ENCODE measurements around the gene HEBP1.
A peak's percentile ranks its signal among the peaks of the same experiment; 100 is the strongest.

Gene HEBP1

DNA sequence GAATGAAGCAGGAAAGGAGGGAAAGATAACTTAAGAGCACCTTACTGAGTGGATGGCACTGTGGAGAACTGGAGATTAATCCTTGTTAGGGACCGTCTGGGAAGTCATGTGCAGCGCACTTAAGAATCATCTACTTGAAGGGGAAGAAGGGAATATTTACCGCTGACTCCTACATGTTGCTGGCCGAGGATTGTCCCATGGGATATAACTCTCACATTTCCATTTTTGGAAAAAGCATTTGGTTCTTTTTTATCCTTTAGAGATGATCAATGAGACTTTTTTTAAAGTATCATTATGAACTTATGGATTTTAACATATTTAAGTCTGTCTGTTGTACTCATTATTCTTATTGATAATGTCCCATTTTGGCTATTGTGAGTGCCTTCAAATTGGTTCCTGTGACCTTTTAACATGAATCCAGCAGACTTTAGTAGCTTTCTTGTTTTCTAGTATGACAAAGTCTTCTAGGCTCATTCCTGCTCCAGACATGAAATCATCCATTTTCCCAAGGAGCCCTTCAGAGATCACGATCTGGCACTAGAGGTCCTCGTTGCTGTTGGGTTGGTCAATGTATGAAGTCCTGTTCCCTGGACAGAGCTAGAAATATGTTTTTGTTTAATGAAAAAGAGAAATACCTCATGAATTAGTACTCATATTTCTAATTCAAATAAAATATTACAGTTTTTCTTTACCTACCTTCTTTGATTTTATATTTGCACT is 23.9 kb upstream of the HEBP1 start:
- DNase-seq (ENCODE audit: low spot score): peak; percentile 46

DNA sequence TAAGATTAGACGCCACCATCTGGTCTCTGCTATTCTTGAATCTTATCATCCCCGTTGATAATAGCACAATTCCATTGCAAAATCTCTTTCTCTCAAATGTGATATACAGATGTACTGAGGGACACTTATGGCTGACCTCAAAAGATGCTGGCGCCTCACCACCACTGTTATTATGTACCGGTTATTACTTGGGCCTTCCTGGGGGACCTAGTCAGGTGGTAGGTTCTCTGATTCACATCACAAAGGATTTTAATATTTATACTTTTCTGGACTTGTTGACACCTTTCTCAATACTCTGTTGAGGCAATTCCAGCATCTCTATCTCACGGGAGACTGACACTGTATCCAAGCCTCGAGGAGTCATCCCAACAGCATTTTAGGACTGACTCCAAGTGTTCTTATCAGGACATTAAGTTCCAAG is 22.8 kb upstream of the HEBP1 start:
- no peak for DNase-seq (ENCODE audit: low spot score)

DNA sequence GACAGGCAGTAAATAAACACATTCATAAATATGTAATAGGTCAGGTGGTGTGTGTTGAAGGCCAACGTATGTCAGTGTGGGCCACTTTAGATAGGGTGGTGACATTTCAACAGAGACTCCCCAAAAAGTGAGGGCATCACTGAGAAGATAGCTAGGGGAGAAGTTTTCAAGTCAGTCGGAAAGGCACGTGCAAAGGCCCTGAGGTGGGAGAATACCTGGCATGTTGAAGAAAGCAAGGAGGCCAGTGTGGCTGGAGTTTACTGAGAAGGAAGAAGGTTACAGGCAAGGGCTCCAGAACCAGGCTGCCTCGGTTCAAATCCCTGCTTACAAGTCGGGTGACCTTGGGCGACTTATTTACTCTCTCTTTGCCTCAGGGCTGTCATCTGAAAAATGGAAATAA is 11.0 kb upstream of the HEBP1 start:
- no peak for DNase-seq (ENCODE audit: low spot score)

DNA sequence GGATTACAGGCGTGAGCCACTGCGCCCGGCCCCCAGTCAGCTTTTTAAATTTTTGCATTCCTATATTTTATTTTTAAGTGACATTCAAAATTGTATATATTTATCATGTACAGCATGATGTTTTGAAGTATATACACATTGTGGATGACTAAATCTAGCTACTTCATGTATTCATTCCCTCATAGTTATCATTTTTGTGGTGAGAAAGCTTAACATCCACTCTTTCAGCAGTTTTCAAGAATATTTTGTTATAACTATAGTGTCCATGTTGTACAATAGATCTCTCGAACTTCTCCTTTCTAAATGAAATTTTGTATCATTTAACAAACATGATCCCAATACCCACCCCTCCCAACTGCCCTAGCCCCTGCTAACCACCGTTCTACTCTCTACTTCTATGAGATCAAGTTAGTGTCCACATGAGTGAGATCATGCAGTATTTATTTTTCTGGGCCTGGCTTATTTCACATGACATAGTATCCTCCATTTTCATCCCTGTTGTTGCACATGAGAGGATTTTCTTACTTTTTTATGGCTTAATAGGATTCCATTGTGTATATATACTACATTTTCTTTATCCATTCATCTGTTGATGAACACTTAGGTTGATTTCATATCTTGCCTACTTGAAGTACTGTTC is 8.8 kb upstream of the HEBP1 start:
- no peak for DNase-seq (ENCODE audit: low spot score)

- DNase-seq (ENCODE audit: low spot score): no peak
These were observed 7.6 kb upstream of the HEBP1 start for GRCh38 chr12:13007496-13008233.

DNA sequence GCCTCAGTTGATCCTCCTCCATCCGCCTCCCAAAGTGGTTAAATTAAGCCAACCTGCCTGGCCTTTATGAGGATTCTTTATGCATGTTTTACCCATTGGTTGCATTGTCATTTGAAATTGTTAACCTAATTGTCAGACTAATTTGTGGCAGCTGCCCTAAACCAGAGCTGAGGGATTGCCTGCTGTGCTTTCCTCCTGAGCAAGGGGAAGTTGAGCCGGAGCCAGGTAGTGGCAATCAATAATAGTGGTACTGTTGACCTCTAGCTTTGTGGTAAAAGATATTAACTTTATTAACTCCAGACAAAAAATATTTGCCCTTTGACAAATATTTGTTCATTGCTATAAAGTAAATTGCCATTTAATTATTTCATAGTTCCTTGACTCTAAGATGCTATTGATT is 5.6 kb upstream of the HEBP1 start:
- peak; percentile 22 for DNase-seq (ENCODE audit: low spot score)

DNA sequence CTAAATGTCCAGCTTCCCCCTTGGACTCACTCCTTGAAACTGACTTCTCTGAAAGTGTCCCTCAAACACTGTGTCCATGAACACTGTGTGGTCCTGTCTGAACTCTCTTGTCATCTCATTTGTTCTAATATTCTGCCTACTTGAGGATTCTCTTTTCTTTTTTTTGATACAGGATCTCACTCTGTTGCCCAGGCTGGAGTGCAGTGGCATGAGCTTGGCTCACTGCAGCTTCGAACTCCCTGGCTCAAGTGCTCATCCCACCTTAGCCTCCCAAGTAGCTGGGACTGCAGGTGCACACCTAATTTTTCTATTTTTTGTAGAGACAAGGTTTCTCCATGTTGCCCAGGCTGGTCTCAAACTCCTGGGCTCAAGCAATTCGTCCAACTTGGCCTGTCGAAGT is 4.9 kb upstream of the HEBP1 start:
- no peak for DNase-seq (ENCODE audit: low spot score)

- no peak for DNase-seq (ENCODE audit: low spot score)
These were observed 4.3 kb upstream of the HEBP1 start for GRCh38 chr12:13004361-13004760.

GRCh38 chr12:13002301-13003097 is 2.4 kb upstream of the HEBP1 start:
- no peak for DNase-seq (ENCODE audit: low spot score)

DNA sequence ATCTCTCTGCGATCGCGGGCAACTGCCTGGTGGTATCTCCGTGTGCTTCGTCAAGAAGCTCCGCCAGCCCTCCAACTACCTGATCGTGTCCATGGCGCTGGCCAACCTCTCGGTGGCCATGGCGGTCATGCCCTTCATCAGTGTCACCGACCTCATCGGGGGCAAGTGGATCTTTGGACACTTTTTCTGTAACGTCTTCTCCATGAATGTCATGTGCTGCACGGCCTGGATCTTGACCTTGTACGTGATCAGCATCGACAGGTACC is 1.6 kb upstream of the HEBP1 start:
- no peak for DNase-seq (ENCODE audit: low spot score)

- DNase-seq (ENCODE audit: low spot score): peak; percentile 87
These were observed 1.1 kb upstream of the HEBP1 start for GRCh38 chr12:13000925-13001774.

DNA sequence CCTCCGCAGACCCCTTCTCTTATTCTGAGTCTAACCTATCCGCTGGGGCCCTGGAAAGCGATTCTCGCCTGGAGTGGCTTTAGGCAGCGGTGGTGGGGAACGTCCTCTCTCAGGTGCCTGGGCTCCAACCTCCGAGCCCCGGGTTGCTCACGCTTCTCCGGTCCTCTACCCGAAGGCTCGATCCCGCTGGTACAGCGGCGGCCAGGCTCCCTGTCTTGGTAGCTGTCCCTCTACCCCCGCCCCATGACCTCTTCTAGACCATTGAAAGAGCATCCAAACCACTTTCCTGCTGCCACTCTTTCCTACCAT is 505 bp upstream of the HEBP1 start:
- DNase-seq (ENCODE audit: low spot score): peak; percentile 58

DNA sequence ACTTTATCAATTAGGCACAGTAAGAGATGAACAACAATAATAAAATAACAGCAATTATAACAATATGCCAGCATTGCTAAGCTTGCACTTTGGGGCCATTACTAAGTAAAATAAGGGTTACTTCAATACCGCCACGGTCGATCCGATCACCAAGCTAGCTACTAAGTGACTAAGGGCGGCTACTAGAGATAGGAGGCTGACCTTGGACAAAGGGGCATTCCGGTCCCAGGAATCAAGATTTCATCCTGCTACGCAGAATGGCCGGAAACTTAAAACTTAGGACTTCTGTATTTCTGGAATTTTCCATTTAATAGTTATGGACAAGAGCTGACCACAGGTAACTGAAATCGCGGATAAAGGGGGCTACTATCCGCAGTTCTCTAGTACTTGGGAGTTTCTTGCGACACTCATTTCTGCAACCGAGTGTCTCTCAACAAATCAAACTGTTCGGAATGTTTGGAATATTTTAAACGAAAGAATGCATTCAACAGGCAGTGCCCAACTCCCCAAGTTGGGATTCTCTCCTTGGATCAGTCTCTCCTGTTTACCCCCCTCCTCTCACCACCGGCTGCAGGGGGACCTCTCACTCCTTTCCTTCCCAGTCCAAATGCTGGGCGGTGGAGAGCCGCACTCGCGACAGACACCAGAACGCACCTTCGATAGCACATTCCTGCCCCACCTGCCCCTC is 650 bp downstream of the HEBP1 start:
- no peak for DNase-seq (ENCODE audit: low spot score)

DNA sequence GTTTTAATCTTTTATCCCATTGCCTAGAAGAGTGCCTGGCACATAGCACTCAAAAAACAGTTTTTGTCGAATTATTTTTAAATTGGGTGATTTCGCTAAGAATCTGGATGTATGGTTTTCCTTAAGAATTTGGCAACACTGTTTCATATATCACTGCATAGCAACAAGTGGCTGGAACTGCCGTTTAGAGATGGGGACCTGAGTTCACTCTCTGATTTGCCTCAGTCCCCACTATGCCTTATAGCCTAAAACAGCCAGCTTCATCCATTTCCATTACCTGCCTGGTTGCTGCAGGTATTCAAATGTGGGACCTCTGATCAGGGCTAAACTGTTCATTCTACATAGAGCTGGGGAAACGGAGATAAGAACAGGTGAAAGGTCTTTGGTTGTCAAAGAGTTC is 1.8 kb downstream of the HEBP1 start:
- DNase-seq (ENCODE audit: low spot score): no peak

GRCh38 chr12:12997734-12998133 is 2.3 kb downstream of the HEBP1 start:
- DNase-seq (ENCODE audit: low spot score): no peak

DNA sequence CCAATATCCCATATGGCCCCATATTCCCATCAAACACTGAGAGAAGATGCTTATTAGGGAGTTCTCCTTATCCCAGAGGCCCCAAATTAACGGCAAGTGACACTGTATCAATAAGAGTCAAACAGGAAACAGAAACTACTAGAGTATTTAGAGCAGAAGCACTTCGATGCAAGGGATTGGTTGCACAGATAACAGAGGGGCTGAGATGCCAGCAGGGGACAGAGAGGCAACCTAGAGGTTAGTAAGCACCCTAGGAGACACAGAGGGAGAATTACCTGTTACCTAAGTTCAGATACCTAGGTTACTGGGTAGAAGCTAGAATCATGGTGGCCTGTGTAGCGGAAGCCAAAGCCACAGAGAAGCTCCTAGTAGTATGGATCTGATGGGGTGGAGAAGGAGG is 2.9 kb downstream of the HEBP1 start:
- DNase-seq (ENCODE audit: low spot score): no peak

DNA sequence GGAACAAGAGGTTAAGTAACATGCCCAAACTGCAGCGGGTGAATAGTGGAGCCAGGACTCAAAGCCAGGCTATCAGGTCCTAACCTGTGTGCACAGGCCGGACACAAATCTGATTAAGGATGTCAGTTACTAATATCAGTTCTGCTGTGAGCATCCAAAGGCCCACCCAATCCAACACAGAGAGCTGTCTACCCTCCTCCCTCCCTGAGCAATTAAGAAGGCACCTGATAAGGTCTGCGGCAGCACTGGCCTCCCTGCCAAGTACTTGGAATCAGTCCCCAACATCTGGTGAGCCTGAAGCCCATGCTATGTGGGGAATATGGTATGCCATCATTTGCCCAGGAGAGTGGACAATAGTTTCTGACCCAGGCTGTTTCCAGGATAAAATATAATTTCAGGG is 3.9 kb downstream of the HEBP1 start:
- DNase-seq (ENCODE audit: low spot score): no peak

GRCh38 chr12:12995088-12995487 is 5.0 kb downstream of the HEBP1 start:
- DNase-seq (ENCODE audit: low spot score): no peak

- no peak for DNase-seq (ENCODE audit: low spot score)
These were observed 6.7 kb downstream of the HEBP1 start for GRCh38 chr12:12993367-12993766.

DNA sequence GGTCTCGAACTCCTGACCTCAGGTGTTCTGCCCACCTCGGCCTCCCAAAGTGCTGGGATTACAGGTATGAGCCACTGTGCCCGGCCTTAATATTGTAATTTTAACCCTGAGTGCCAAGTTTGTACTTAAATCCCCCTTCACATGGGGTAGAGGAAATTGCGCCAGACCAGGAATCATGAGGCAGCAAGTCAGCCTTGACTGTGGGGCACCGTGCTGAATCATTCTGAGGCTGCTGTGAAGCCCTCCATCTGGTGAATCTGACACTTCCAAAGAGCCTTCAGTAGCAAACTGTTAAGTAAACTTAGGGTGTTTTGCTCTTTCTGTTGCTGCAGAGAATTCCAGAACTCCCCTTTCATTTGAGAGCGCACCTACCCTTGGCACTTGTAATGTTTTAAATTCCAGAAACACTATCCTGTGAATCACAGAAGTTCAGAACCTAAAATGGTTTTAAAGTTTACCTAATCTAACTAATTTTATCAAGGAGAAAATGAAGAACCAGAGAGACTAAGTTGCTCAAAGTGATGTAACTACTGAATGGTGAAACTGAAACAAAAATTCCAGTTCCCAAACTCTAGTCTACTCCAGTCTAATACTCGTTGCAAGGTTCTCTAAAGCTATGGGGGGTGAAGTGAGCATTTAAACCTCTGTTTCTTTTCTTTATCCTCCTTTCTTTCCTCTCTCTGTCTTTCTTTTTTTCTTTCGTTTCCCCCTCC is 7.5 kb downstream of the HEBP1 start:
- no peak for DNase-seq (ENCODE audit: low spot score)
